CD4-positive, alpha-beta T cell treated with Interleukin-1 beta for 1 hour (primary cell): ENCODE measurements around the gene A2M.

ENCODE experiments used
- DNase-seq, 2 donors: peaks; one replicate each; pipeline ENCODE4 v3.0.0-alpha.2; 2020 to 2022

Gene A2M

DNA sequence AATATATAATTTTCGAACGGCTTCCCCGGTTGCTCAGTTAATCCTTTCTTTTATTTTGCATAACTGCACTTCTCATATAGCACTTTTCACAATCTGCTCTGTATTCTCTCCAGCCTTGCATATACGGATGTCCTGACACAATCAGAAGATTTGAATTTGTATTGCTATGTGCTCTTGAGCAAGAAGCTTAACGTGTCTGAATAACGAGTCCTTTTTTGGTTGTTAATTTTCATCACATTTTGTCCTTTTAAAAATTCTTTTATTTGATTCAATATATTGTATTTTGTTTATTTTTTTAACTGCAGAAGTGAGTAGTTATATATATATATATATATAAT is 17.6 kb downstream of the A2M start:
- no peak for DNase-seq

DNA sequence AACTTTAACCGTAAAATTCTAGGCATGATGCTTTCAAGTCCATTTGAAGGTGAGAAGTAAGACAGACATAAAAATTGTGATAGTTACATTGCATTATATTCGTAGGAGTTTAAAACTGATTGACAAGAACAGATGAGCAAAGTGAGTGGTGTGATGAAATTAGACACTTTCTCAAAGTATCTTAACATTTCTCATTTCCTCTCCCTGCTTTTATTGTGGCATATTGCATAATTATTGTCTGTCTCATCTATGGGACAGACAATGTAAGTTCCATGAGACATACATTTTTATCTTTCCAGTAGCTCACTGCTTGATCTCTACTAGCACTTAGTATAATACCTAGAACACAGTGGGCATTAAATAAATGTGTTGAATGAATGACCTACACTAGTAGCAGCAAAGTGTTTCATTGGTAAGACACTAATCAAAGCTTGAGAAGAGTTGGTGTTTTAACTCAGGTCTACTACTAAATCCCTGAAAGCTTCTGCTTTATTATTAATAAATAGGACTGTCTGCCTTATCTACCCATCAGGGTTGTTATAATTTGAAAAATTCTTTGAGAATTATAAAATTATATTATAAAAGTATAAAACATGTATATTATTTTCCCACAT is 19.0 kb downstream of the A2M start:
- DNase-seq, result no peak

DNA sequence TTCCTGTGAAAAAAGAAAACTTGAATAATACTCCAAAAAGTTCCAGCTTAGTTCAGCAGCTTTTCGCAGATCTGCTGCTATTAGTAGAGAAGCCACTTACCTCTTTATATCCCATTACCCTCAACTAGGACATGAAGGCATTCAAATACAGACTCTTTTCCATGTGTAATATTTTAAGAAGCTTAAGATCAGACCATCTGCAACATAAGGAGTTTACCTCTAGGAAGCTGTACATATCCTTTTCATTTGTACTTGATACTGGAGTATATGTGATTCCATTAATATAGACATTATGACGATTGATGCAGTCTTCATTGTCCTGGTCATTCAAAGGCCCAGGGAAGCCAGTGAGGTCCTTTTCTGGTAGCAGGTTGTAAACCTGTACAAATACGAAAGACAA is 20.4 kb downstream of the A2M start:
- no peak for DNase-seq

DNA sequence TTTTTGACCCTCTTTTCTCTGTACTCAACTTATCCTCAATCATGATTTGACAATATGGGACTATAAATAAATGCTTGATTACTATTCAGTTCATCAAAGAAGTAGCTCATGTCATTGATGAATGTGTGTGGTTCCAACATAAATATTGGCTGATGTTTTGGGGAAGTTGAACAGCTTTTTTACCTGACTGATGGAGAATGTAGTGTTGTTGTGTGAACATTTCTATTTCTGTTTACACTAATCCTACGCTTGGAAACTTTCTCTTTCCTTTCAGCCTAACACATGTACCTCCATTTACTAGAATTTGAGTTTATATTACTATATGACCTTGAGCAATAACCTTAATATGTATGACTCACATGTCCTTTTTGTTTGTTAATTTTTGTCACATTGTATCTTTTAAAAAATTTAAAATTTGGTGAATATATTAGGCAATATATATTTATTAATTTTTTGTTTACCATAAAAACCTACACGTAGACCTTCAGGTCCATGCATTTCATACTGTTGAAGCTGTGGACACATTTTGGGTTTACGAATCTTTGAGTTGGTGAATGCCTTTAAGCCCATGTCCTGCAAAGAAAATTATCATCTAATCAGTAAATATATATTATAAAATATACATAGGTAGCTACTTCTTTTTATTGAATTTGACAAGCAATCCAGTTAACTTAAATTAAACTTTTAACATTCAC is 21.1 kb downstream of the A2M start:
- DNase-seq, result no peak

DNA sequence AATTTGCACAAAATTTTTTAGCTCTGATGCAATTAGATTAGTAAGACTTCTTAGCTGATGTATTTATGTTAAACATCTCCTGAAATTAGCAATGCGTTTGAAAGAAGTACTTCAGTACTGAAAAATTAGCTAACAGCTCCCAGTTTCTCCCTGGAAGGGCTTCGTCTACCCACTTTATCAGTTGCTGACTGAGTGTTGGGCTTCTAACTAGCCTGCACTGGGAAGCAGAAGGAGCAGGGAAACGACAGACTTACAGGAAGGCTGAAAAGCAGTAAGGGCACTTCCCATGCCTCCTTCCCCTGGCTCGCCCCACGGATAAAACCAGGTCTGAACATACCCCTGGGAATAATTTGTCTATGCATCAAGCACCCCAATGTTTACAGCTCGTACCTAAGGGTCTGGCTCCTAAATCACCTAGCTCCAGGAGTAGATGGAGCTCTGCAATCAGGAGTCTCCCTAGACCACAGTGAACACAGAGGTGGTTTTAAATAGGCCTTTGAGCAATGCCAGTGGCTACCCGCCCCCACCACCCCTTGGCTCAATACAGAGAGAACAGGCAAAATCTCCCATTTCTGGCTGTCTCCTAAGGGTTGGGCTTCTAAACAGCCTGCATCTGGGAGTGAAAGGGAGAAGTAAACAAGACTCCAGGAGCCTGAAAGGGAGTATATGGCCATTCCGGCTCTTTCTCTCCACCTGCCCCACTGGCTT is 23.7 kb downstream of the A2M start:
- DNase-seq, result no peak

DNA sequence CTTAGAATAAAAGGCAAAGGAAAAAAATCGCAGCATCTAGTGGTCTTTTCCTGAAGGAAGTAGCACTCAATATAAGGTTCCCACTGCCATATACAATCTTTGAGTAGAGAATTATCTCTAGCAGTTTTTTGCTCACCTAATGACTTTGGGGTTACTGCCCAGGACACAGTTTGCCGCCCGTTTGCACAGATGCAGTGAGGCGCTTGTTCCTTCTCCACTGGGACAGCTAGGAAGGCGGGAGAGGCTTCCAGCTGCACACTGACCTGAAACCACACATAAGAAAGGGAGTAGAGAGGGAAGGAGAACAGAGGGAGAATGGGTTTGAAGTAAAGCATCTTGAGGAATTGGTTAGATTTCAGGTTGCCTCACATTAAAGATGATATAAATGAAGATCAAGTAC is 25.5 kb downstream of the A2M start:
- no peak for DNase-seq

DNA sequence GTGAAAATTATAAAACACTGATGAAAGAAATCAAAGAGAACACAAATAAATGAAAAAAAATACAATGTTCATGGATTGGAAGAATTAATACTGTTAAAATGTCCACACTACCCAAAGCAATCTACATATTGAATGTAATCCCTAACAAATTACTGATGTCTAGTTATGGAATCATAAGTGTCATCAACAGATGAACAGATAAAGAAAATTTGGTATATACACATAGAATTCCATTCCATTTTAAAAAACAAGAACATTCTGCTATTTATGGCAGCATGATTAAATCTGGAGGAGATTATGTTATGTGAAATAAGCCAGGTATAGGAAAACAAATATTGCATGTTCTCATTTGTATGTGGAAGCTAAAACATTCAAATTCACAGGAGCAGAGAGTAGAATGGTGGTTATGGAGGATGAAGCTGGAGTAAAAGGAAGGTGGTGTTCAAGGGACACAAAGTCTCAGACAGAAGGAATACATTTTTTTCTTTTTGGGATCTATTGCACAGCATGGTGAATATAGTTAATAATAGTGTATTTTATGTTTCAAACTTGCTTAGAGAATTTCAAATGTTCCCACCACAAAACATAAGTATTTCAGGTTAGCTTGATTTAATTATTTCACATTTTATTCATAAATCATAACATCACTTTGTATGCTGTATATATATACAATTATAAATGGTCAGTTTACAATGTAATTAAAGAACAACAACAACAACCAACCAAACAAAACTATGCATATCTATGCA is 28.5 kb downstream of the A2M start:
- DNase-seq, result no peak

DNA sequence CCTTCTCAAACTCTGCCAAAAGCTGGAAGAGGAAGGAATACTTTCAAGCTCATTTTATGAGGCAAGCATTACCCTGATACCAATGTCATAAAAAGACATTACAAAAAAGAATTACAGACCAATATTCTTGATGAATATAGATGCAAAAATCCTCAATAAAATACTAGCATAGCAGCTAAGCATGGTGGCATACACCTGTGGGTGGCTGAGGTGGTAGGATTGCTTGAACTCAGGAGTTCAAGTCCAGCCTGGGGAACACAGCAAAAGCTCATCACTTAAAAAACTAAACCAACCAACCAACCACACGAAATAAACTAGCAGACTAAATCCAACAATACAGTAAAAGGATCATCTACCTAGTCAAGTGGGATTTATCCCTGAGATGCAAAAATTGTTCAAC is 29.6 kb downstream of the A2M start:
- no peak for DNase-seq

DNA sequence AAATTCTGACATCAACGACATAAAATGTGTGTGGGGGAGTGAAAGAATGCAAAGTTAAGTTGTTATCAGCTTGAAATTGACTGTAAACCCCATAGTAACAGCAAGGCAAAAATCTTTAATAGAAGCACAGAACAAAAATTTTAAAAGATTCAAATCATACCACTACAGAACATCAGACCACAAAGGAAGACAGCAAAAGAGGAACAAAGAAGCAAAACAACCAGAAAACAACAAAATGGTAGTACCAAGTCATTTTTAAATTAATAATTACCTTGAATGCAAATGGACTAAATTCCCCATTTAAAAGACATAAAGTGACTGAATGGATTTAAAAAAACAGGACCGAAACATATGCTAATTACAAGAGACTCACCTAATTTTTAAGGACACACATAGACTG is 31.3 kb downstream of the A2M start:
- no peak for DNase-seq

DNA sequence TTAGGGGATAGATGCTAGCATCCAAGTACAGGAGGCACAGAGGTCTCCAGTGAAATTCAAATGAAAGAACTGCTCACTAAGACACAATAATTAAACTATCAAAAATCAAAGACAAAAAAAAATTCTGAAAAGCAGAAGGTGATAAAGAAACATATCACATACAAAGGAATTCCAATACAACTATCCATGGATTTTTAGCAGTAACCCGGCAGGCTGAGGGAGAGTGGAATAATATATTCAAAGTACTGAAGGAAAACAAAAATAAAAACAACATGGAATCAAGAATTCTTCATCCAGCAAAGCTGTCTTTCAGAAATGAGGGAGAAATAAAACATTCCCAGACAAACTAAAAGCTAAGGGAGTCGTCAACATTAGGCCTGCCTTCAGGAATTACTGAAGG is 31.9 kb downstream of the A2M start:
- no peak for DNase-seq

DNA sequence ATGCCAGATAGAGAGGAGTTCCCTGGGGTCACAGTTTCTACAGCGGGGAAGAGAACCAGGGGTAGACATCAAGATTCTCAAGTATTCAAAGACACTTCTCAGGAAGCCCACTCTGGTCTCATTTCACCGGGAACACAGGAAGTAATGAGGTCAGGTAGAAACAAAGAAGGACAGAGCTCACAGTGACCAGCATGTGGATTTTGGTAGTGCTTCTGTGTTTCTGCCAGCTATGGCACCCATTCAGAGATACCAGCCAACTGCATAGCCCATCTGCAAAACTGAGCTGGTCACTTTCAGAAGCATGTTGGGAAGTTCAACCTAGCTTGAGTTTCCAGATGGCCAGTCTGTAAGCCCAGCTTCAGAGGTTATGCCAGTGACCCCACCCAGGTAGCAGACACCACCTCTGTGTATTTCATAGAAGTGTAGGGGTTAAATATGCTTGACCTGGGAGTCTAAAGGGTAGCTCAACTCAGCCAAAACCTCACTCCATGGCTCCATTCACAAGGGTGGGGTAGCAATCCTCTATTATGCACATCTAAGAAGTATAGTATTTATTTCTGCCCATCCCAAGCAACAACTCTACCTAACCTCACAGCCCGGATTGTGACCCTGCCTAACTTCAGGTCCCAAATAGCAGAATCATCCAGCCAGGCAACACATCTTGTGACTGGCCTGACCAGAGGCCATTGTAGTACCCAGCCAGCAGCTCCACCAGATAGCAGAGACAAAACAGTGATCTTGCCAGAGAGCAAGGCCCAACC is 33.9 kb downstream of the A2M start:
- no peak for DNase-seq

DNA sequence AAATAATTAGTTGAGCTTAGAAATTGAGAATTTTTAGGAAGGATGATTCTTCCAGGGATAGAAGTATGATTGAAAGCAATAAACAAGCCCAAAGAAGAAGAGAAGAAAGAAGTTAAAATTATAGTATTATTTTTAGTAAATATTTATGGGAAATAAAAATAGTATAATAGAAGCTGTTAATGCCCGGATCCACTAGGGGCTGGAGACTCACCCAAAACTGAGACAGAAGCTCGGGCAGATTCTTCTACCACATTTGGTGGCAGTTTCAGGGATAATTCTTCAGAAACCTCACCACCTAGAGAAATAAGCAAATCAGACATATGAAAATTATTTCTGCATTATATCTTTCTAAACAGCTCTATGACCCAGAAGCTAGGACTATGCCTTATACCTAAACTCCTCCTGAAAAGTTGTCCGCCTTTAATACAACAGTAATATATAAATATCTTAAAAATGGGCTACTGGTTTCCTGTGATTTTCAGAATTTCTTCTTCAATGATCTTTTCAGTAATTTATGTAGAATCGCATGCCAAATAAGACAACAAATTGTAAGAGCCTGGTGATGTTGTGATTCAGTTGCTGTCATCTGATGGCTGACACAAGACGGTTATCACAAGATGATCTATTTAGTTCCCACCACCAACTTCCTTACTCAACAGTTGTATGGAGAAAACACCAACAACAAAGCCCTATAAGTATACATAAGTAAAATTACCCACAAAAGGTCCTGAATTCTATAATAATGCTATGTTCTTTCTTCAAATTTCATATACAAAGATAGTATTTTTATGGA is 35.6 kb downstream of the A2M start:
- DNase-seq, result no peak

DNA sequence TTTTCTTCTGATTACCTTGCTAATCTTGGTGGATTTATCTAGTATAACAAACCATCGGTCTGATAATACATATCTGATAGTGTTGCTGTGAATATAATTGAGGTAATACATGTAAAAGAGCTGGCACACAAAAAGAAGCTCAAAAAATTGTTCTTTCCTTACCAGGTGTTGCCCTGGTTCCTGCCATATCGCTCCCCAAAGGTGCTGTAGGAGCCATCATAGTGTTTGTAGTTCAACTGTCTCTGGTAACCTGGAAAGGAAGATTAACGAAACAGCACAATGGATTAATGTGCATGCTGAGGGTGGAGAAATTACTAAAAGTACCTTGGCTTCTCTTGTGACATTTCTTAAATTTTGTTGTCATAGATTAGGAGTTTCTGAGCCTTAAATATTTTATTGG is 36.6 kb downstream of the A2M start:
- DNase-seq, result no peak

DNA sequence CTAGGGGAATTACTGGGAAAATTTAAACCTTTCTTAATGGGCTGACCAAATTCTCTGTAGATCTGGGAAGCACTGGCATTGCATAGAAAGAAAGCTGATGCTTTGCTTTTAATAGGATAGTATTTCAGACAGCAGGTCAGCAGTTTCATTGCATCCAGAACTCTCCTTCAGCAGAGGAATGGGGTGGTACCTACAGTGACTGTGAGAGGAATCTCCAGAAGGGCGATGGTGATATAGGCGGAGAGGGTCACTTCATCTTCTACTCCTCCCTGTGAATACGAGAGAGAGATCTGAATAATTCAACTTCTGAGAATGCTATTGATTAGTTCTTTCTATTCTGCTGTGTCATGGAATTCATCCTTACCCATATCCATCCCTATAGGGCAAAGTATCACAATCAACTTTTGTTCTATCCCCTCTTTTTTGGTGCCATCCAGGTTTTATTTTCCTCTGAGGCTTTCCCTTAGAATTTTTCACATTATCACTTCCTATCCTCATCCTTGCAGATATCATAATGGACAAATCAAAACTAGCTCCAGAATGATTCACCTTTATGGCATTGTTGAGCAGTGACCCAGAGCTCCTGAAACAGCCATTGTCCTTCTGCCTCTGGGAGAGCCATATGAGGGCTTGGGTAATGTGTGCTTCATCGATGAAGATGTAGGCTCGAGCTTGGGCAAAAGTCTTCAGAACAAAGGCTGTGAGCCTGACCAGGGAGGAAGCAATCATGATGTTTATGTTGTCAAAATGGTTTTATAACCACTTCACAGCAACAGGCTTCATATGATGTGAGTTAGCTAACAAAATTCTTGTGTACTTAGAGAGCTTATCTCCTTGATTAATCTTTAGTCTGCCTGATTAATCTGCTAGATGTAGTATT is 38.3 kb downstream of the A2M start:
- DNase-seq, result no peak

DNA sequence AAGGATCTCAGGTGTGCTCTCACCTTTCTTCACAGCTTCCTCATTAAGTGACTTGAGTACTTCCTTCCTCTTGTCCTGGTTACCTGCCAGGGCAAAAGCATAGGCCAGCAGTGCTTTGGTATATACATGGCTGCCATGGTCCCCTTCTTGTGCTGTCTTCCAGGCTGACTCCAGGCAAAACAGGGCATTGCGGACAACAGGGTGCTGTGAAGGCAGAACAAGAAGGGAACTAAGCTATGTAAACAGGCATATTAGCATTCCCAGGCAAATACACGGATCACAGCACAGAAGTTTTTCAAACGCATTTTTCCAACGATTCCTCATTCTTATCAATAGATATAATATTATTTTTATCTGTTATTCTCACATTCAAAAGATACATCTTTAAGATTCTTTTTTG is 39.0 kb downstream of the A2M start:
- no peak for DNase-seq

DNA sequence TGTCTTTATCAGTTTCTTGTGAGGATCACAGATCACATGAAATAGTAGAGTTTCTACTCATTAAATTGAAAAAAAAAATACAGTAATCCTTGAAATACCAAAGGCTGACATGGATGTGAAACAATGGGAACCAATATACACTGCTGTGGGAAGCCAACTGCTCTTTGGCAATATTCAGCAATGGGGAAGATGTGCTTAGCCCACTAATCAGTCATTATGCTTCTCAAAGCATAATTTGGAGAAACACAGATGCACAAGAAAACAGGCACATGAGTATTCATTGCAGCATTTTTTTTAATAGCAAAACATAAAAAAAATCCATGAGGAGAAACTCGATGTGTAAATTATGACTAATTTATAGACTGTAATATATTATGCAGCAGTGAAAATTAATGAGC is 40.6 kb downstream of the A2M start:
- DNase-seq, result no peak

DNA sequence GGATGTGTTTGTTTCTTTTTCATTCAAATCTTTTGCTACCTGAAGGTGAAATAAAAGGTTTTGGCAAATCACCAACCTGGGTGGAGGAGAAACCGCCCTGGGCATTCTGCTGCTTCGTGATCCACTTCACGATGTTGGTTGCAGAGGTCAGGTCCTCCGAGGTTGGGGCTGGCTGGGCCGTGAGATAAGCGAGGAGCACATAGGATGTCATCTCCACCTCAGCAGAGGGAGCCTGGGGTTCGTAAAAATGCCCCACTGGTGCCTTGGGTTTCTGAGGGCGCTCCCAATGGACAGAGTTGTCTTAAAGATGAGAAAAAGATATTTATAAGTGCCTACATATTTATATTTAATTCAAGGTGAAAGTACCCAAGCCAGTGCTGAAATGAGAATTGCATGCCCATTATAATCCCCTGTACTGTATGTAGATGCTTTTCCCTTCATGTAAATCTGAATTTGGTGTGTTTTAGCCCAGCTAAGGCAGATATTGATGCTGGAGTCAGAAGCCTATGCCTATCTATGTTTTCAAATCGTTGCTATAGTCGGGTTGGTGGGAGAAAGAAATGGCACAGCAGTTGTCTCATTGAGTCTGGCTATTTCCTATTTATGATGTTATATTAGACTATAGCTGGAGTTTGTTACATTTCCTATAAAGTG is 41.1 kb downstream of the A2M start:
- no peak for DNase-seq

DNA sequence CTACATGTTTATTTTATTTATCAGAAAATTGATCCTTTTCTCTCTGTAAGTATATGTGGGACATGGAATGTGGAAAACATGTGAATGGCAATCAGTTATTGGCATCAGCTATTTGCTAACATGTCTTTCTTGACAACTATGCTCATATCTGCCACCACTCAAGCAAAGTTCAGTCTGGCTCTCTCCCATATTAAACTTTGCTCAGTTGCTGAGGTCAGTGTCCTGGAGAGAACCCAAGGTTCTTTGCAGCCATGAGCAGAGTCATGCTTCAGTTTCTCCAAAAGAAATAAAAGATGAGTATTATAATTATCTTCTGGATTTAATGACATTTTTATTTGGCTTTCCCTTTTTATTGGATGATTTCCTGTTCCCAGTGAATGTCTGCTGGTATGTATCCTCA is 42.6 kb downstream of the A2M start:
- DNase-seq, result no peak

DNA sequence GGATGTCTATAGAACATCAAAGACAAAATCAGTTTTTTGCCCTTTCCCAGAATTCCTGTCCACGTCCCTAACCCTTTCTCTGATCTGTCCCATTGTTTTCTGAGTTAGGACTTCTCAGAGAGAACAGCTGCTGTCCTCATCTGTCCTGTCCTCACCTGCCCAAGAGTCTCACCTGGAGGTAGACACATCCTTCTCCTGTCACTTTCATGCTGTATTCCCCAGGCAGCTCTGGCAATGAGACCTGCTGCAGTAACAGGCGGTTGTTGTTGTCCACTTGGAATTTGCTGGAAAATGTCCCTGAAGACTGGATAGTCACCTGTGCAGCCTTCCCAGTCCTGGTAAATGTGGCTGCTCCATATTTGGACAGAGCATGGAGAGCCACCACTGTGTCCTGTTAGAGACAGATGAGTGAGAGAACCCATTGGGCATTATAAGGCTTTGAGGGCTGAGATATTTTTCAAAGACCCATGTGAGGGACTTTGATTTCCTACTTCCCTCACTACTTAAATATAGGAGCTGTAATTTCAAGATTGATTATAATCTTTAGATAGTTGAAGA is 43.2 kb downstream of the A2M start:
- DNase-seq, result no peak

DNA sequence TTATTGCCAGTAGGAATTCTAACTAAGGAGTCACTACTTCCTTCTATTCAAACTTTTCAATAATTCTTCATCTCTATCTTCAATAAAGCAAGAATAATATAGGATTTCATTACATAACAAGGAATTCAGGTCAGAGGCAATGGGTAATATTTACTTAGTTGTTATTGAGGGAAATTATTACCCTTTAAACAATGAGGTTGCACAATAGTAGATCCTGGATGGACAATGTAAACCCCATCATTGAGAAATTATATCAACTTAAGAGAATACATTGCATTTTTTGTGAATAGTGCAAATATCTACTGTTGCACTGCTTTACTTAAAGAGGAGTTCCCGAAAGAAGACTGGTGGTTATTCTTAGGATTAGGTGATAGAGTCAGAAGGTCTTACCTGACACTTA is 43.8 kb downstream of the A2M start:
- no peak for DNase-seq
